ENCODE data around the gene MPP2. TPM values are rescaled to one million over a fixed set of nuclear protein-coding genes. Genes with fewer than 3 reads are reported as not detected.

The MPP2 gene
- total and polyA plus RNA-seq, 2 experiments from 2014 or later, result 4.1 to 5.1 TPM

- Histone ChIP-seq H3K9me2 (ENCODE audit: insufficient read depth) (no peaks in the 10 kb centered on the region), H3K27me3 (replicated peaks; ENCODE audit: insufficient read depth) (no peaks in the 10 kb centered on the region), H3K9me3 (ENCODE audit: low read depth) (no peaks in the 10 kb centered on the region), H3K79me2 (ENCODE audit: insufficient read depth) (no peaks in the 10 kb centered on the region), H3F3A (ENCODE audit: insufficient read depth) (no peaks in the 10 kb centered on the region; the same call in 1 of the 2 replicates), H3K4me3 (no peak overlapping the region), H4K20me1 (ENCODE audit: insufficient read depth) (no peaks in the 10 kb centered on the region), H2AFZ (no peak overlapping the region), H3K4me1 (ENCODE audit: insufficient read depth) (peaks cover 18% of the 10 kb centered on the region), H3K9ac (no peak overlapping the region), H3K4me2 (ENCODE audit: unreplicated experiment) (no peak overlapping the region), H3K36me3 (ENCODE audit: low read depth) (no peaks in the 10 kb centered on the region), H3K27ac (no peak overlapping the region)
- in situ Hi-C loops (cut with MboI), result no loop called here
- 93 to 96% methylated on average over 4 to 6 of the region's 6 CpGs for WGBS, 2 experiments (ENCODE audit: low coverage in 1 of 2, low lambda C conversion rate in 2 of 2, missing lambda C conversion rate in 2 of 2)
- TF ChIP-seq EZH2 (IDR thresholded peaks at IDR 0.05; ENCODE audit: insufficient read depth, poor library complexity, severe bottlenecking), result no peak
- TF ChIP-seq EZH2phosphoT487 (IDR thresholded peaks at IDR 0.05; ENCODE audit: insufficient read depth, low read depth), result no peak
- no peak for DNase-seq
Measured at GRCh38 chr17:43938838-43939182, 31.5 kb upstream of the MPP2 start.

- Histone ChIP-seq H3K4me3 (no peak overlapping the region), H3K36me3 (ENCODE audit: low read depth) (no peaks in the 10 kb centered on the region), H3F3A (ENCODE audit: insufficient read depth) (no peaks in the 10 kb centered on the region; the same call in 1 of the 2 replicates), H3K27me3 (replicated peaks; ENCODE audit: insufficient read depth) (no peaks in the 10 kb centered on the region), H3K9me2 (ENCODE audit: insufficient read depth) (no peaks in the 10 kb centered on the region), H3K9me3 (ENCODE audit: low read depth) (no peaks in the 10 kb centered on the region), H3K79me2 (ENCODE audit: insufficient read depth) (no peaks in the 10 kb centered on the region), H3K4me1 (ENCODE audit: insufficient read depth) (peaks cover 18% of the 10 kb centered on the region), H3K4me2 (ENCODE audit: unreplicated experiment) (peak overlapping the region; percentile 73), H2AFZ (peak overlapping the region; percentile 72; the same call in 1 of the 2 replicates), H4K20me1 (ENCODE audit: insufficient read depth) (no peaks in the 10 kb centered on the region), H3K9ac (peak overlapping the region; percentile 62), H3K27ac (peak overlapping the region; percentile 68)
- DNase-seq, result peak; percentile 89
- in situ Hi-C loops (cut with MboI), result no loop called here
- 8% methylated on average over 3 of the region's 3 CpGs for WGBS, 2 experiments (ENCODE audit: low coverage in 1 of 2, low lambda C conversion rate in 2 of 2, missing lambda C conversion rate in 2 of 2)
- TF ChIP-seq EZH2phosphoT487 (IDR thresholded peaks at IDR 0.05; ENCODE audit: insufficient read depth, low read depth) (no peak), EZH2 (IDR thresholded peaks at IDR 0.05; ENCODE audit: insufficient read depth, poor library complexity, severe bottlenecking) (no peak)
Measured at GRCh38 chr17:43936434-43936833, 29.1 kb upstream of the MPP2 start.

GRCh38 chr17:43935926-43936261, 28.6 kb upstream of the MPP2 start:
- H4K20me1 ChIP-seq (ENCODE audit: insufficient read depth), result no peaks in the 10 kb centered on the region
- peak overlapping the region; percentile 62 for H3K9ac ChIP-seq
- 89 to 90% methylated on average over 6 of the region's 6 CpGs for WGBS, 2 experiments (ENCODE audit: low coverage in 1 of 2, low lambda C conversion rate in 2 of 2, missing lambda C conversion rate in 2 of 2)
- peak overlapping the region; percentile 73 for H3K4me2 ChIP-seq (ENCODE audit: unreplicated experiment)
- H3K36me3 ChIP-seq (ENCODE audit: low read depth), result no peaks in the 10 kb centered on the region
- peak overlapping the region; percentile 72; the same call in 1 of the 2 replicates for H2AFZ ChIP-seq
- H3K4me3 ChIP-seq, result no peak overlapping the region
- H3K27ac ChIP-seq, result peak overlapping the region; percentile 68
- no peak for DNase-seq
- H3K79me2 ChIP-seq (ENCODE audit: insufficient read depth), result no peaks in the 10 kb centered on the region
- no peaks in the 10 kb centered on the region; the same call in 1 of the 2 replicates for H3F3A ChIP-seq (ENCODE audit: insufficient read depth)
- TF ChIP-seq EZH2phosphoT487 (IDR thresholded peaks at IDR 0.05; ENCODE audit: insufficient read depth, low read depth) (no peak), EZH2 (IDR thresholded peaks at IDR 0.05; ENCODE audit: insufficient read depth, poor library complexity, severe bottlenecking) (no peak)
- H3K9me2 ChIP-seq (ENCODE audit: insufficient read depth), result no peaks in the 10 kb centered on the region
- in situ Hi-C loops (cut with MboI), result no loop called here
- H3K4me1 ChIP-seq (ENCODE audit: insufficient read depth), result peaks cover 18% of the 10 kb centered on the region
- no peaks in the 10 kb centered on the region for H3K9me3 ChIP-seq (ENCODE audit: low read depth)
- H3K27me3 ChIP-seq (replicated peaks; ENCODE audit: insufficient read depth), result no peaks in the 10 kb centered on the region

GRCh38 chr17:43935204-43935925, 28.0 kb upstream of the MPP2 start:
- no peaks in the 10 kb centered on the region for H3K27me3 ChIP-seq (replicated peaks; ENCODE audit: insufficient read depth)
- in situ Hi-C loops (cut with MboI), result no loop called here
- TF ChIP-seq EZH2 (IDR thresholded peaks at IDR 0.05; ENCODE audit: insufficient read depth, poor library complexity, severe bottlenecking) (no peak), EZH2phosphoT487 (IDR thresholded peaks at IDR 0.05; ENCODE audit: insufficient read depth, low read depth) (no peak)

More at GRCh38 chr17:43935204-43935925, 28.0 kb upstream of the MPP2 start:
- H2AFZ ChIP-seq, result no peak overlapping the region
- H3K9me3 ChIP-seq (ENCODE audit: low read depth), result no peaks in the 10 kb centered on the region
- H3K4me1 ChIP-seq (ENCODE audit: insufficient read depth), result peaks cover 18% of the 10 kb centered on the region
- H3K27ac ChIP-seq, result no peak overlapping the region
- no peaks in the 10 kb centered on the region for H4K20me1 ChIP-seq (ENCODE audit: insufficient read depth)
- no peaks in the 10 kb centered on the region; the same call in 1 of the 2 replicates for H3F3A ChIP-seq (ENCODE audit: insufficient read depth)
- no peaks in the 10 kb centered on the region for H3K79me2 ChIP-seq (ENCODE audit: insufficient read depth)
- H3K4me3 ChIP-seq, result no peak overlapping the region
- H3K9me2 ChIP-seq (ENCODE audit: insufficient read depth), result no peaks in the 10 kb centered on the region
- H3K4me2 ChIP-seq (ENCODE audit: unreplicated experiment), result no peak overlapping the region
- DNase-seq, result no peak
- no peak overlapping the region for H3K9ac ChIP-seq
- no peaks in the 10 kb centered on the region for H3K36me3 ChIP-seq (ENCODE audit: low read depth)
- WGBS, 2 experiments (ENCODE audit: low coverage in 1 of 2, low lambda C conversion rate in 2 of 2, missing lambda C conversion rate in 2 of 2), result 87 to 91% methylated on average over 5 of the region's 5 CpGs

Data from GM23248 (cell line).